Heart right ventricle (tissue), 16 donors: ENCODE results near the gene CRYBG3. TPM values are rescaled to one million over a fixed set of nuclear protein-coding genes. Genes with fewer than 3 reads are reported as not detected.

Experiments used
- ATAC-seq, 8 donors: fragments of 200-7000 bp; cut with Tn5 transposase; one replicate each; pipeline ENCODE4 v1.9.1; 2020; ENCODE audit warnings: mild to moderate bottlenecking in 8 of 8, moderate library complexity in 8 of 8, moderate number of reproducible peaks in 1 of 8
- DNase-seq, 2 donors: peaks; one replicate each; pipeline ENCODE4 v3.0.0-alpha.2; 2020
- H3K27ac ChIP-seq, 10 donors: fragments of 200-600 bp; sonication (generic) in 2 of 10; one replicate each; pipeline versions ENCODE4 v1.5.0 to v1.8.0; 2020 to 2022; ENCODE audit warnings: mild to moderate bottlenecking in 3 of 10
- H3K27me3 ChIP-seq, 7 donors: fragments of 200-600 bp; one replicate each; pipeline ENCODE4 v1.8.0; 2021 to 2022; ENCODE audit warnings: mild to moderate bottlenecking in 2 of 7
- H3K36me3 ChIP-seq, 9 donors: fragments of 200-600 bp; sonication (generic) in 1 of 9; one replicate each; pipeline versions ENCODE4 v1.5.0 to v1.8.0; 2020 to 2022; ENCODE audit warnings: mild to moderate bottlenecking in 2 of 9
- H3K4me1 ChIP-seq, 9 donors: fragments of 200-600 bp; sonication (generic) in 1 of 9; one replicate each; pipeline versions ENCODE4 v1.5.0 to v1.8.0; 2020 to 2022; ENCODE audit warnings: mild to moderate bottlenecking in 4 of 9
- H3K4me3 ChIP-seq, 10 donors: fragments of 200-600 bp; sonication (generic) in 2 of 10; one replicate each; pipeline versions ENCODE4 v1.5.0 to v1.8.0; 2020 to 2022; ENCODE audit warnings: mild to moderate bottlenecking in 7 of 10, moderate library complexity in 2 of 10
- H3K9me3 ChIP-seq, 11 donors: fragments of 200-600 bp in 10 of 11; sonication (generic) in 2 of 11; one replicate each; pipeline versions ENCODE4 v1.5.0 to v1.8.0; 2013 to 2022; ENCODE audit warnings: mild to moderate bottlenecking in 2 of 11, control low read depth in 1 of 11, moderate library complexity in 1 of 11
- CTCF ChIP-seq, 9 donors: fragments of 200-600 bp; sonication (generic) in 2 of 9; IDR thresholded peaks; one replicate each; pipeline versions ENCODE4 v1.5.0 to v1.8.0; 2021 to 2022; ENCODE audit warnings: antibody characterized with exemption in 9 of 9, mild to moderate bottlenecking in 5 of 9, moderate library complexity in 1 of 9
- WGBS, 2 donors: extraction: QIAGEN DNeasy Blood & Tissue Kit; methylation state at CpG; one replicate each; pipeline ENCODE4 v1.1.7; 2013; ENCODE audit warnings: inconsistent platforms in 1 of 2; 5-methylcytosine and 5-hydroxymethylcytosine counted together
- intact Hi-C, 10 donors: fragments of 100-400 bp; cut with DNase I; formaldehyde crosslinking; loops; one replicate each; pipeline versions ENCODE4 v1.11.1 to v1.14.2; 2022
- polyA plus RNA-seq, 2 donors: library from polyadenylated mRNA; stranded (reverse); fragments of 200-250 nt; gene quantifications; one replicate each; pipeline ENCODE4 v1.2.3, GENCODE V29; 2013
- total RNA-seq, 10 donors: library from RNA; stranded (reverse); fragmentation: NEBNext Ultra II Directional in 3 of 10; extraction: Animal tissue kit (Norgen Biotek cat#: 25700) in 3 of 10; gene quantifications; one replicate each; pipeline versions ENCODE4 v1.2.1 to v1.2.4, GENCODE V29; 2021 to 2023
- donor health status: Arrhythmogenic right ventricular cardiomyopathy.
- donor health status: ischemic (EF 13 %, LVEDD 7.1; RV severe dilation, severe dysfunction).
- donor health status: healthy with polysubstance abuse.
- donor health status: DM: no; HTN: yes; CAD: no.
- donor health status: DM: no; HTN: no; CAD: no.
- donor health status: ischemic (EF 25% LVEDD 6.9; RV normal size, moderate dysfunction).
- donor health status: ischemic (EF 25% LVEDD 5.7; RV mildly dilated, moderate dysfunction).
- donor health status: healthy.
- donor health status: DM: yes; HTN: yes; CAD: no.
- donor health status: Ischemic cardiomyopathy.
- donor health status: ischemic (EF 35%, LVEDD 5.7; RV mildly dilated, moderate dysfunction).
- donor health status: nonischemic (EF 11% LVEDD 7.7; RV severe dilation, severe dysfunction).
- donor health status: DM: yes; HTN: yes; CAD: no.
- donor health status: PGD.
- donor health status: ischemic (EF 29% LVEDD 5.4; RV normal size, mild dysfunction).
- donor health status: nonischemic (EF 23%, LVEDD 6.1; RV moderate dilation, normal function).

CRYBG3 gene
- total and polyA plus RNA-seq, 12 donors = 8.0 to 39.2 (median 25.5) TPM

- Histone ChIP-seq H3K36me3 (peaks cover 0 to 100% (median 47%) of the 10 kb centered on the region in 9 donors), H3K4me3 (no peak overlapping the region), H3K27ac (no peak overlapping the region), H3K9me3 (no peaks in the 10 kb centered on the region), H3K27me3 (no peaks in the 10 kb centered on the region), H3K4me1 (no peaks in the 10 kb centered on the region)
- TF ChIP-seq CTCF (IDR thresholded peaks at IDR 0.05) = no peak
- intact Hi-C loops = loop anchor here in 3 of 10 donors (5.0 to 10.0 kb wide), 2 partner anchors 148 to 151 kb away; no protein-coding TSS in a partner anchor
- no peak for ATAC-seq
- no peak for DNase-seq
- 81 to 90% methylated on average over 4 of the region's 4 CpGs for WGBS, 2 donors
Measured at GRCh38 chr3:97942801-97943546, 121.2 kb downstream of the CRYBG3 start.

GRCh38 chr3:97948351-97949109 lies 126.7 kb downstream of the CRYBG3 start:
- Histone ChIP-seq H3K9me3 (no peaks in the 10 kb centered on the region), H3K4me3 (no peak overlapping the region), H3K36me3 (peaks cover 0 to 100% (median 35%) of the 10 kb centered on the region in 9 donors), H3K27me3 (no peaks in the 10 kb centered on the region), H3K4me1 (peaks cover 0 to 12% (median 0%) of the 10 kb centered on the region in 9 donors), H3K27ac (no peak overlapping the region)
- 85% methylated on average over 5 of the region's 5 CpGs for WGBS, 2 donors
- DNase-seq = no peak
- intact Hi-C loops = loop anchor here in 2 of 10 donors (10.0 kb wide), 1 partner anchor 154 kb away; no protein-coding TSS in a partner anchor
- no peak for TF ChIP-seq CTCF (IDR thresholded peaks at IDR 0.05)
- ATAC-seq = no peak

- 69 to 84% methylated on average over 2 of the region's 2 CpGs for WGBS, 2 donors
- no peak for ATAC-seq
- H3K4me1 ChIP-seq = peaks cover 0 to 12% (median 0%) of the 10 kb centered on the region in 9 donors
- H3K27ac ChIP-seq = no peak overlapping the region
- intact Hi-C loops = loop anchor here in 2 of 10 donors (10.0 kb wide), 1 partner anchor 154 kb away; no protein-coding TSS in a partner anchor
- no peak for TF ChIP-seq CTCF (IDR thresholded peaks at IDR 0.05)
- no peak overlapping the region for H3K4me3 ChIP-seq
- no peaks in the 10 kb centered on the region for H3K27me3 ChIP-seq
- H3K9me3 ChIP-seq = no peaks in the 10 kb centered on the region
- H3K36me3 ChIP-seq = peaks cover 0 to 100% (median 35%) of the 10 kb centered on the region in 9 donors
- DNase-seq = no peak
Measured at GRCh38 chr3:97949110-97949485, 127.3 kb downstream of the CRYBG3 start.

GRCh38 chr3:97949743-97950142 lies 127.9 kb downstream of the CRYBG3 start:
- TF ChIP-seq CTCF (IDR thresholded peaks at IDR 0.05) = no peak
- intact Hi-C loops = loop anchor here in 2 of 10 donors (10.0 kb wide), 1 partner anchor 155 kb away; no protein-coding TSS in a partner anchor
- no peak for ATAC-seq
- H3K27ac ChIP-seq = no peak overlapping the region
- H3K27me3 ChIP-seq = no peaks in the 10 kb centered on the region
- H3K4me3 ChIP-seq = no peak overlapping the region
- H3K9me3 ChIP-seq = no peaks in the 10 kb centered on the region
- WGBS, 2 donors = 66 to 72% methylated on average over 5 of the region's 5 CpGs
- peaks cover 0 to 12% (median 0%) of the 10 kb centered on the region in 9 donors for H3K4me1 ChIP-seq
- DNase-seq = no peak
- peaks cover 0 to 100% (median 33%) of the 10 kb centered on the region in 9 donors for H3K36me3 ChIP-seq
